Activated CD4-positive, alpha-beta T cell treated with anti-CD3 and anti-CD28 coated beads, Interleukin-2, amount 10 ng/mL, durations not matched to agents 7 days and 5 days (primary cell): ENCODE data around the gene FGD5. TPM values are rescaled to one million over a fixed set of nuclear protein-coding genes. Genes with fewer than 3 reads are reported as not detected.

Experiments
- CTCF ChIA-PET: fragments of 350-600 bp; sonication (Branson Sonifier 250); formaldehyde crosslinking; loops from one replicate; lab custom pipeline; 2021; ENCODE audit warnings: antibody characterized with exemption; lab: Charles Lee
- POLR2A ChIA-PET: fragments of 350-600 bp; sonication (Branson Sonifier 250); formaldehyde crosslinking; loops from one replicate; lab custom pipeline; 2021; ENCODE audit warnings: antibody characterized with exemption; lab: Charles Lee
- DNase-seq: peaks from one replicate; pipeline ENCODE4 v3.0.0-alpha.2; 2020
- H3K27ac Mint-ChIP-seq: one replicate; pipeline ENCODE4 v1.8.0; 2021; ENCODE audit warnings: mild to moderate bottlenecking, moderate library complexity, mixed read lengths
- H3K27me3 Mint-ChIP-seq: one replicate; pipeline ENCODE4 v1.8.0; 2021; ENCODE audit warnings: mixed read lengths
- H3K36me3 Mint-ChIP-seq: one replicate; pipeline ENCODE4 v1.8.0; 2021; ENCODE audit warnings: low read depth, mixed read lengths
- H3K4me1 Mint-ChIP-seq: one replicate; pipeline ENCODE4 v1.8.0; 2021; ENCODE audit warnings: mixed read lengths
- H3K4me3 Mint-ChIP-seq: one replicate; pipeline ENCODE4 v1.8.0; 2021; ENCODE audit warnings: mild to moderate bottlenecking, moderate library complexity, mixed read lengths
- H3K9me3 Mint-ChIP-seq: one replicate; pipeline ENCODE4 v1.8.0; 2021; ENCODE audit warnings: mixed read lengths
- total RNA-seq, 2 experiments: library from RNA; stranded (reverse); gene quantifications; one replicate each; pipeline ENCODE4 v1.2.3, GENCODE V29; 2021

FGD5 gene
- total RNA-seq, 2 experiments from 2014 or later = 0.15 to 0.17 TPM

DNA sequence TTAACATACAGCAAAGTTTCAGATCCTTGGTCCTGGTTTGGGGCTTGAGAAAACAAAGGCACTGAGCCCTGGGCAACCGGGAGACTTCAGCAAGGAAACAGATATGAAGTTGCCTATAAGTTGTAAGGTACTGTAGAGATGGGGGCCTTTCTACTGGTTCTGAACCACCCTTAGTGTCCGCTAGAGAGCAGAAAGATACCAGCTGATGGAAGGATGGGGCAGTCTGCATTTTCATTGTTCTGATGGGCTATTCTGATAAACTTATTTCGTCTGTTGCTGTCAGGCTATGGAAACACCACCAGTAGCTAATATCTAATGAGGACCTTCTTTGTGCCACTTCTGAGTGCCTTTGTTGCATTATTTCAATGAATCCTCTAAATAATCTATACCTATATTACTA is 38.7 kb downstream of the FGD5 start:
- ChIA-PET CTCF (no interaction called here), POLR2A (no interaction called here)
- Mint-ChIP-seq H3K27me3 (peaks cover 31% of the 10 kb centered on the region), H3K4me1 (no peaks in the 10 kb centered on the region), H3K4me3 (no peak overlapping the region), H3K36me3 (no peaks in the 10 kb centered on the region), H3K27ac (no peak overlapping the region), H3K9me3 (no peaks in the 10 kb centered on the region)
- no peak for DNase-seq

DNA sequence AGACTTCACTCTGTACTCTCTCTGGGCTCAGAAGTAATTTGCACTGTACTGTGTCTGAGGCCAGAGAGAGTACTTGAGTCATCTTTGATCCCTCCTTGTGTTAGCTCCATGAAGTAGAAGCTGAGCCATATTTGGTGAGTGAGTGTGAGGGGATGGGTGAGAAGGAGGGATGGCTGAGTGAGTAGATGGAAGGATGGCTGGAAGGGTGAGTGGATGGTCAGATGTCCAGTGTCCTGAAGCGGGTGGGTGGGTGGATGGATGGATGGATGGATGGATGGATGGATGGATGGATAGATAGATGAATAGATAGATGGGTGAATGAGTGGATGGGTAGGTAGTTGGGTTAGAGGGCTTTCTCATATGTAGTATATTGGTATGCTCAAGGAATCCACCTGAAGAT is 39.3 kb downstream of the FGD5 start:
- DNase-seq = no peak
- Mint-ChIP-seq H3K27me3 (peaks cover 31% of the 10 kb centered on the region), H3K27ac (no peak overlapping the region), H3K36me3 (no peaks in the 10 kb centered on the region), H3K4me3 (no peak overlapping the region), H3K9me3 (no peaks in the 10 kb centered on the region), H3K4me1 (no peaks in the 10 kb centered on the region)
- ChIA-PET POLR2A (no interaction called here), CTCF (no interaction called here)

DNA sequence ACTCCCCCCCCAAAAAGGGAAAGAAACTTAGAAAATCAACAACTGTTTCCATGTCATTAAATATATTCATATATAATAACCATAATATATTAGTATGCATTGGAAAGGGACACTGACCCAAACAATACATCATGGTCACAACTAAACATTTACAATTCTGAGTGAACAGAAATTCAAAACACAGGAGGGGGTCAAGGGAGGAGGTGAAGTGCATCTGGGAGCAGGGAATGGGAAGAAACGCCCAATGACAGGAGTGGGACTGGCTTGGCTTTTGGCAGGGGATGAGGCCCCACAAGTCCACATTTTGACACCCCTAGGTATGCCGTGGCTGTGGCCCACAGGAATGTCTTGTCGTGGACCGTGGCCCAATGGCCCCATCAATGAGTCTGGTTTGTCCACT is 41.1 kb downstream of the FGD5 start:
- no peaks in the 10 kb centered on the region for H3K4me1 Mint-ChIP-seq
- DNase-seq = no peak
- H3K9me3 Mint-ChIP-seq = no peaks in the 10 kb centered on the region
- ChIA-PET CTCF (no interaction called here), POLR2A (no interaction called here)
- H3K4me3 Mint-ChIP-seq = no peak overlapping the region
- no peak overlapping the region for H3K27ac Mint-ChIP-seq
- H3K36me3 Mint-ChIP-seq = no peaks in the 10 kb centered on the region
- H3K27me3 Mint-ChIP-seq = peaks cover 30% of the 10 kb centered on the region

- Mint-ChIP-seq H3K9me3 (no peaks in the 10 kb centered on the region), H3K27me3 (peaks cover 18% of the 10 kb centered on the region), H3K27ac (no peak overlapping the region)
Observed at GRCh38 chr3:14861031-14861430, 42.3 kb downstream of the FGD5 start.

GRCh38 chr3:14861446-14862302 is 42.9 kb downstream of the FGD5 start:
- no peak overlapping the region for H3K4me3 Mint-ChIP-seq
- H3K36me3 Mint-ChIP-seq = no peaks in the 10 kb centered on the region
- H3K27me3 Mint-ChIP-seq = peaks cover 13% of the 10 kb centered on the region
- DNase-seq = no peak
- no peaks in the 10 kb centered on the region for H3K4me1 Mint-ChIP-seq
- ChIA-PET POLR2A (no interaction called here), CTCF (interaction anchor here (1.3 kb wide), 1 partner anchor 47 kb away, joined by 3 read pairs; no protein-coding TSS in a partner anchor)
- H3K27ac Mint-ChIP-seq = no peak overlapping the region
- H3K9me3 Mint-ChIP-seq = no peaks in the 10 kb centered on the region

More at GRCh38 chr3:14861031-14861430, 42.3 kb downstream of the FGD5 start:
- ChIA-PET POLR2A (no interaction called here), CTCF (no interaction called here)
- H3K4me3 Mint-ChIP-seq = no peak overlapping the region
- DNase-seq = no peak
- H3K4me1 Mint-ChIP-seq = no peaks in the 10 kb centered on the region
- H3K36me3 Mint-ChIP-seq = no peaks in the 10 kb centered on the region

GRCh38 chr3:14862303-14862660 is 43.5 kb downstream of the FGD5 start:
- H3K27ac Mint-ChIP-seq = no peak overlapping the region
- H3K4me1 Mint-ChIP-seq = no peaks in the 10 kb centered on the region
- ChIA-PET POLR2A (no interaction called here), CTCF (interaction anchor here (1.3 kb wide), 1 partner anchor 47 kb away, joined by 3 read pairs; no protein-coding TSS in a partner anchor)
- no peak for DNase-seq
- H3K9me3 Mint-ChIP-seq = no peaks in the 10 kb centered on the region
- H3K27me3 Mint-ChIP-seq = peaks cover 7% of the 10 kb centered on the region
- no peaks in the 10 kb centered on the region for H3K36me3 Mint-ChIP-seq
- no peak overlapping the region for H3K4me3 Mint-ChIP-seq

DNA sequence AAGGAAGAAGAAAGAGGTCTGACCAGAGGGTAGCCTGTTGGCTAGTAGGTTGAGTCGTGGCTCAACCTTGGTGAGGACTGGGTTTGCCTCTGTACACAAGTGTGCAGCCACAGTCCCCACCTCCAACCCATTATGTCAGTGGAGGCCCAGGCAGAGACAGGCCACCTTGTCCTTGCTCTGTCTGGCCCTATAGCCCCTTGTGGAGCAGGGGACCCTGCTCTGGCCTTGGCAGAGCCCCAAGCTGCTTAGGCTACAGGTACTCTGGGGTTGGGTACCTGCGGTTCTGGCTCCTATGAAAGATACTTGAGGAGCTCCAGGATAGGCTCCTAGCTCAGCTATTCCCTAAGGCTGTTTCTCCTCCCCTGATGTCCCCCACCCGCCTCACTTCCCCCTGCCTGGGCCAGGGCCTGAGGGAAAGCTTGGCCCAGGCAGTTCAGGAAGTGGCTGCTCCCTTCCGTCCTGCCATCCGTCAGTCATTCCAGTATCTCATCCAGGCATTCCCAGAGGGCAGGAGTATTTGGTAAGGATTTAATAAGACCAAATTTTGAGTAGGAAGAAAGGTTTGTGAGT is 44.0 kb downstream of the FGD5 start:
- no peaks in the 10 kb centered on the region for H3K9me3 Mint-ChIP-seq

GRCh38 chr3:14863333-14864100 is 44.8 kb downstream of the FGD5 start:
- Mint-ChIP-seq H3K4me1 (no peaks in the 10 kb centered on the region), H3K27me3 (no peaks in the 10 kb centered on the region), H3K9me3 (no peaks in the 10 kb centered on the region), H3K36me3 (no peaks in the 10 kb centered on the region), H3K4me3 (no peak overlapping the region), H3K27ac (no peak overlapping the region)
- CTCF ChIA-PET = no interaction called here
- DNase-seq = no peak
- POLR2A ChIA-PET = no interaction called here

More for the DNA sequence above, 44.0 kb downstream of the FGD5 start:
- Mint-ChIP-seq H3K36me3 (no peaks in the 10 kb centered on the region), H3K4me1 (no peaks in the 10 kb centered on the region), H3K4me3 (no peak overlapping the region), H3K27ac (no peak overlapping the region), H3K27me3 (peaks cover 5% of the 10 kb centered on the region)
- CTCF ChIA-PET = interaction anchor here (1.3 kb wide), 1 partner anchor 46 kb away, joined by 3 read pairs; no protein-coding TSS in a partner anchor
- no peak for DNase-seq
- POLR2A ChIA-PET = no interaction called here

- no peak overlapping the region for H3K4me3 Mint-ChIP-seq
- no peak overlapping the region for H3K27ac Mint-ChIP-seq
- no peaks in the 10 kb centered on the region for H3K27me3 Mint-ChIP-seq
- H3K36me3 Mint-ChIP-seq = no peaks in the 10 kb centered on the region
- ChIA-PET CTCF (no interaction called here), POLR2A (interaction anchor here (0.6 kb wide), 1 partner anchor 40 kb away, joined by 3 read pairs; no protein-coding TSS in a partner anchor)
- H3K9me3 Mint-ChIP-seq = no peaks in the 10 kb centered on the region
- H3K4me1 Mint-ChIP-seq = no peaks in the 10 kb centered on the region
- no peak for DNase-seq
Observed at GRCh38 chr3:14864131-14864530, 45.4 kb downstream of the FGD5 start.

GRCh38 chr3:14866627-14867026 is 47.9 kb downstream of the FGD5 start:
- Mint-ChIP-seq H3K27ac (no peak overlapping the region), H3K9me3 (no peaks in the 10 kb centered on the region), H3K27me3 (peaks cover 9% of the 10 kb centered on the region), H3K36me3 (no peaks in the 10 kb centered on the region), H3K4me3 (no peak overlapping the region), H3K4me1 (no peaks in the 10 kb centered on the region)
- no peak for DNase-seq
- CTCF ChIA-PET = interaction anchor here (0.8 to 1.2 kb wide), 2 partner anchors 13 to 771 kb away, joined by 3 read pairs; no protein-coding TSS in a partner anchor
- POLR2A ChIA-PET = no interaction called here

DNA sequence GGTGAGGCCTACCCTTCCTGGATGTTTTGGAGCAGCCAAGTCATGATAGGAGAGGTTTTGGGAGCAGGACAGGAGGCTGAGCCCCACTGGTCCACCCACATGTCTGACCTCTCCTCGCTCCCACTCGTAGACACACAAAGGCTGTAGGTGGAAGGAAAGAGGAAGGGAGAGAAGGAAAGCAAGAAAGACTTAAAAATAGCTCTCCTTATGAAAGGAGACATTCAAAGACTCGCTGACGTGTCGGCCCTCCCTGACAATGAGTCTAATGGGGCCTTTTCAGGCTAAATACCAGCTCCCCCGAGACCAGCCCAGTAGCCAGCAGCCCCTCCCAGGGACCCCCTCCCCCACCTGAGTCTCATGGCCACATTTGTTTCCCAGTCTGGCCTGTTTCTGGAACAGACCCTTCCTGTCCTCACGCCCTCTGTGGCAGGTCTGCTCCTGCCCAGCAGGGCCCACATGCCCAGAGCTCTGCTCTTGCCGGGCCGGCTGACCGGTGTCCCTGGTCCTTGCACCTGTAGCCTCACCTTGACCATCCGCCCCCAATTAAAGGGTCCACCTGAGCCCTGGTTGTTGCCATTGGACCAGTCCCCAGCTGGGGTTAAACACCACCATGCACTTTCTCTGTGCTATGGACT is 49.3 kb downstream of the FGD5 start:
- peaks cover 9% of the 10 kb centered on the region for H3K27me3 Mint-ChIP-seq
- POLR2A ChIA-PET = no interaction called here
- CTCF ChIA-PET = interaction anchor here (0.6 to 1.3 kb wide), 2 partner anchors 14 to 1283 kb away, joined by 3 to 5 read pairs; no protein-coding TSS in a partner anchor
- H3K9me3 Mint-ChIP-seq = no peaks in the 10 kb centered on the region
- DNase-seq = no peak
- H3K4me1 Mint-ChIP-seq = no peaks in the 10 kb centered on the region
- no peaks in the 10 kb centered on the region for H3K36me3 Mint-ChIP-seq
- no peak overlapping the region for H3K27ac Mint-ChIP-seq
- no peak overlapping the region for H3K4me3 Mint-ChIP-seq

DNA sequence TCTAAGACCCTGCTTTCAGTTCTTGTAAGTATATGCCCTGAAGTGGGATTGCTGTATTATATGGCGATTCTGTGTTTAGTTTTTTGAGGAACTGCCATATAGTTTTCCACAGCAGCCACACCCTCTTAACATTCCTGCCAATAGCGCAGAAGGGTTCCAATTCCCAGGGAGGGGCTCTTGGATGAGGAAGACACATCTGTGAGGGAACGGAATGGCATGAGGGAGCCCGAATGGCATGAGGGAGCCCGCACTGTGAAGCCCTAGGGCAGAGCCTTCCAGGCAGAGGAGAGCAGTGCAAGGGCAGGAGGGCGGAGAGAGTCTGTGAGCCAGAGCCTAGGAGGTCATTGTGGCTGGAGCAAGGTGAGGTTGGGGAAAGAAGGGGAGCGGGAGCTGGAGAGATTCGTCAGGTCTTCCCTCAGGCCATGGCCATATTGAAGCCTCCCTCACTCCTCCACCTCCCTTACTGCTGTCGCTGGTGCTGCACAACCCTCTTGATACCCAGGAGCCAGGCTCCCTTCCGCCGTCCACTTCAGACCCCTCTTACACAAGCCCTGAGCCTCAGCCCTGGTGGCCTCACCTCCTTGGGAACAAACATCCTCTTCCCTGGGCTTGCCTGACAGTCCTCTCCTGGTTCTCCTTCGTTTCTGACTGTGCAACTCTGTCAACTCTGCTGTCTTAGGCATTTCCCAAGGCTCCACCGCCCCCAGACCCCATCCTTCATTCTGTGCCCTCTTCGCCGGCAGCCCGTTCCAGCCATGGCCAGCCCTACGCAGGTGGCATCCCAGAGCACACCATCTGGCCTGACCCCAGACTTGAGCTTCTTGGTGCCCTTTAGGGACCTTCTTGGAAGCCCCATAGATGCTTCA is 51.4 kb downstream of the FGD5 start:
- Mint-ChIP-seq H3K27ac (no peak overlapping the region), H3K9me3 (no peaks in the 10 kb centered on the region), H3K4me1 (peaks cover 2% of the 10 kb centered on the region), H3K4me3 (no peak overlapping the region), H3K36me3 (no peaks in the 10 kb centered on the region), H3K27me3 (peaks cover 9% of the 10 kb centered on the region)
- POLR2A ChIA-PET = no interaction called here
- CTCF ChIA-PET = interaction anchor here (0.9 kb wide), 1 partner anchor 13 kb away, joined by 3 read pairs; no protein-coding TSS in a partner anchor
- DNase-seq = no peak
